ENCODE measurements around the gene CCDC71L.

CCDC71L gene

DNA sequence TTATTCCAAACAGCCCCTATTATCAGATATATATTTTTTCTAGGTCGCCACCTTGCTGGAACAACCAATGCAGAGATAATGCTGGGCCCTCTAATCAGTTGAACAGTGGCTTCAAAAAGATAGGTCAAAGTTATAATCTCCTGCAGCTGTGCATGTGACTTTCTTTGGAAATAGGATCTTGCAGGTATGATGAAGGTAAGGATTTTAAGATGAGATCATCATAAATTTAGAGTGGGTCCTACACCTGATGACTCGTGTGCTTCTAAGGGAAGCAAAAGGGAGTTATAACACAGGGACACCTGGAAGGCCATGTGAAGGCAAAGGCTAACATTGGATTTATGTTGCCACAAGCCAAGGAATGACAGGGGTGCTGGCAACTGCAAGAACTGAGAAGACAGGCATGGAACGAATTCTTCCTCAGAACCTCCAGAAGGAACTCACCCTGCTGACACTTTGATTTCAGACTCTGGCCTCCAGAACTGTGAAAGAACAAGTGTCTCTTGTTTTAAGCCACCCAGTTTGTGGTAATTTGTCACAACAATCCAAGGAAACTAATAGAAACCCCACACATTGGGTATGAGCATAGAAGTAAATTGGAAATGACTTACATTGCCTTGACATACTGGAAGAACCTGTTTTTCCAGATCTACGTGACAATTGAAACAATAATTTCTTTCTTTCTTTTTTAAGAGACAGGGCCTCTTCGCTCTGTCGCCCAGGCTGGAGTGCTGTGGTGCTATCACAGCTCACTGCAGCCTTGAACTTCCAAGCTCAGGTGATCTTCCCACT, 34.4 kb downstream of the CCDC71L start:
- no peak overlapping the region for H3K4me3 ChIP-seq (ENCODE audit: low read length)

DNA sequence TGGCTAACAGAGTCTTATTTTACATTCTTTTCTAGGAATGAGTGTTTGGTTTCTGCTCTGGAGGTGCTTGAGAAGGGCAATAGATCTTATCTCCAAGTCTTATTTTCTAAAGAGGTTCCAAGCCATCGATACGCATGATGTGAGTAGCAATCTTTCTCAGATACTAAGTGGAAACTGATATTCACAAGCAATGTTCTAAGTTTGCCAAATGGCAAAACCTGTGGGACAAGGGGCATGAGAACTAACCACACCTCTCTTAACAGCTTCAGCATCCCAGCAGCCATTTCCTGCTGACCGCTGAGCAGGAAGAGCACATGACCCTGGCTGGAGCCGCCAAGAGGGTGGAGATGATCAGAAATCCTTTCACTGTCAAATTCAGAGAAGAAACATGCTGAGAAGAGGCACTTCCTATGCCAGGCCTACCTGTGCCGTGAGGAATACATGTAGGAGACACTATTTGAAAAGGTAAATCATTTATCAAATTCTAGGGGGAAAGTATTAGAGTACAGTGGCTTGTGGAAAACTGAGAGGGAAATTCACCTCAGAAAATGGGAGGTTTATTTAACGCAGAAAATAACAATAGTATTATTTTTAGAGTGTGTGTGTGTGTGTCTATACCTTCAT, 35.2 kb downstream of the CCDC71L start:
- H3K4me3 ChIP-seq (ENCODE audit: low read length), result no peak overlapping the region
- peaks cover 3% of the 10 kb centered on the region for H3K9me3 ChIP-seq (ENCODE audit: low read length)
- H3K36me3 ChIP-seq (ENCODE audit: insufficient read depth, low read length), result no peaks in the 10 kb centered on the region
- no peaks in the 10 kb centered on the region for H3K4me1 ChIP-seq (ENCODE audit: insufficient read depth, low read length)
- H2AFZ ChIP-seq (ENCODE audit: low read depth, low read length), result no peak overlapping the region
- H3K27me3 ChIP-seq (ENCODE audit: insufficient read depth, low read length), result peaks cover 5% of the 10 kb centered on the region

More for the DNA sequence above, 34.4 kb downstream of the CCDC71L start:
- H2AFZ ChIP-seq (ENCODE audit: low read depth, low read length), result no peak overlapping the region
- peaks cover 3% of the 10 kb centered on the region for H3K9me3 ChIP-seq (ENCODE audit: low read length)
- H3K36me3 ChIP-seq (ENCODE audit: insufficient read depth, low read length), result no peaks in the 10 kb centered on the region
- H3K4me1 ChIP-seq (ENCODE audit: insufficient read depth, low read length), result no peaks in the 10 kb centered on the region
- H3K27me3 ChIP-seq (ENCODE audit: insufficient read depth, low read length), result peaks cover 9% of the 10 kb centered on the region

DNA sequence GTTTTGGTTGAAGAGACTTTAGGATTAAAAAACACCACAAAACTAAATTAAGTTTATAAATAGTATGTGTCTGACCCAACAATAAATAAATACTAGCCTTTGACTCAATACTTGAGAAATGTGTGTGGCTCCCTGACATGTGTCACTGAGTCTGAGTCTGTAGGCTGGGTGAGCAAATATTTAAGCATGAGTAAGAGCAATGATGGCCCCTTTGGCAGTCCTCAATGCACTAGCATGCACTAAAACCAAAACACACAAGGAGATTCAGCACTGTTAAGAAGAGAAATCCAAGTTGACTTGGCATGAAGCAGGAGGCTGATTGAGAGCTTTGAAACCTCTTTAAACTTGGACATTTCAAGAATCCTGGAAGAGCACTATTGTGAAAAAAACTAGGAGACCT, 37.1 kb downstream of the CCDC71L start:
- Histone ChIP-seq H2AFZ (ENCODE audit: low read depth, low read length) (no peak overlapping the region), H3K27me3 (ENCODE audit: insufficient read depth, low read length) (no peaks in the 10 kb centered on the region), H3K4me3 (ENCODE audit: low read length) (no peak overlapping the region), H3K9me3 (ENCODE audit: low read length) (peaks cover 3% of the 10 kb centered on the region), H3K4me1 (ENCODE audit: insufficient read depth, low read length) (no peaks in the 10 kb centered on the region), H3K36me3 (ENCODE audit: insufficient read depth, low read length) (no peaks in the 10 kb centered on the region)

DNA sequence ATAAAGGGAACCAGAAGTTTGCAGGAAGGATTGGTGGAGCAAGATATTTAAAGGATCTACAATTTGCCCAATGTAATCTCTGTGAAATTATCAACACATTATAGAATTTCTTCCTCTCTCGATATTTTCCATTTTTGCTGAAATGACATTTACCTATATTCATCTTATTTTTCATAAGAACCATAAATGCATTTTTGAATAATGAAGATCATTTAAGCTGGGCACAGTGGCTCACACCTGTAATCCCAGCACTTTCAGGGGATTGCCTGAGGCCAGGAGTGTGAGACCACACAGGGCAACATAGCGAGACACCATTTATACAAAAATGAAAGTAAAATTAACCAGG, 37.7 kb downstream of the CCDC71L start:
- no peak overlapping the region for H2AFZ ChIP-seq (ENCODE audit: low read depth, low read length)
- peaks cover 3% of the 10 kb centered on the region for H3K9me3 ChIP-seq (ENCODE audit: low read length)
- no peaks in the 10 kb centered on the region for H3K27me3 ChIP-seq (ENCODE audit: insufficient read depth, low read length)
- H3K36me3 ChIP-seq (ENCODE audit: insufficient read depth, low read length), result no peaks in the 10 kb centered on the region
- no peak overlapping the region for H3K4me3 ChIP-seq (ENCODE audit: low read length)
- no peaks in the 10 kb centered on the region for H3K4me1 ChIP-seq (ENCODE audit: insufficient read depth, low read length)

DNA sequence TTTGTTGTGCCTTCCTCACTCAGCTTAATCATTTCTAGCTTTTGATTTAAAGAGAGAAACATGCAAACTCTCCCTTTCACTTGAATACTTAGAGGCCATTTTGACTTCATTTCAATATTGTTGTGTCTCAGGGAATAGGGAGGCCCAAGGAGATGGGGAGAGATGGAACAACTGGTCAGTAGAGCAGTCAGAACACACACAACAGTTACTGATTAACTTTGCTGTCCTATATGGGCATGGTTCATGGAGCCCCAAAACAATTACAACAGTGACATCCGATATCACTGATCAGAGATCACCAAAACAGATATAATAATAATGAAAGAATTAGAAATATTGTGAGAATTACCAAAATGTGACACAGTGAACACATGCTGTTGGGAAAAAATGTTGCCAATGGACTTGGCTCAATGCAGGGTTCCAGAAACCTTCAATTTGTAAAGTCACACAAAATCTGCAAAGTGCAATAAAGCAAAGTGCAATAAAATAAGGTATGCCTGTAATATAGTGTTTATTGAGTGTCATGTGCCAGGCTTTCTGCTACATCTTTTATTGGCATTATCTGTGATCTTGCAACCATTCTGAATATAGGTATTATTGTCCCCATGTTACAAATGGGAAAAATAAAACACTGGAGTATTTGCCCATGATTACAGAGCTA, 38.2 kb downstream of the CCDC71L start:
- Histone ChIP-seq H3K4me1 (ENCODE audit: insufficient read depth, low read length) (no peaks in the 10 kb centered on the region), H3K9me3 (ENCODE audit: low read length) (peaks cover 3% of the 10 kb centered on the region), H3K4me3 (ENCODE audit: low read length) (no peak overlapping the region), H2AFZ (ENCODE audit: low read depth, low read length) (no peak overlapping the region), H3K36me3 (ENCODE audit: insufficient read depth, low read length) (no peaks in the 10 kb centered on the region), H3K27me3 (ENCODE audit: insufficient read depth, low read length) (no peaks in the 10 kb centered on the region)

DNA sequence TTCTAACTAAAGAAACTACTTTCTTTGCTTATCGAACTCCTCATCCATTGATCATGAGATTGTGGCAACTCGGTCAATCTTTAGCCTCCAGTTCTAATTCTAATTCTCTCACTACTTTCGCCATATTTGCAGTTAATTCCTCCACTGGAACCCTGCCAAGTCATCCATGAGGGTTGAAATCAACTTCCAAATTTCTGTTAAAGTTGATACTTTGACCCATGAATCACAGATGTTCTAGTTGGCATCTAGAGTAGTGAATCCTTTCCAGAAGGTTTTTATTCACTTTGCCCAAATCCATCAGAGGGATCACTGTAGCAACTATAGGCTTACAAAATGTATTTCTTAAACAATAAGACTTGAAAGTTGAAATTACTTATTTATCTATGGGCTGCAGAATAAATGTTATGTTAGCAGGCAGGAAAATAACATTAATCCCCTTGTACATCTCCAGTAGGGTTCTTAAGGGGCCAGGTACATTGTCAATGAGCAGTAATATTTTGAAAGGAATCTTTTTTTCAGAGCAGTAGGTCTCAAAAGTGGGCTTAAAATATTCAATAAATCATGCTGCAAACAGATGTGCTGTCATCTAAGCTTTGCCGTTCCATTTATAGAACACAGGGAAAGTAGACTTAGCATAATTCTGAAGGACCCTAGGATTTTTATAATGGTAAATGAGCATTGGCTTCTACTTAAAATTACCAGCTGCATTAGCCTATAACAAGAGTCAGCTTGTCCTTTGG, 39.4 kb downstream of the CCDC71L start:
- Histone ChIP-seq H3K27me3 (ENCODE audit: insufficient read depth, low read length) (no peaks in the 10 kb centered on the region), H3K9me3 (ENCODE audit: low read length) (peaks cover 3% of the 10 kb centered on the region), H3K36me3 (ENCODE audit: insufficient read depth, low read length) (no peaks in the 10 kb centered on the region), H2AFZ (ENCODE audit: low read depth, low read length) (no peak overlapping the region), H3K4me3 (ENCODE audit: low read length) (no peak overlapping the region), H3K4me1 (ENCODE audit: insufficient read depth, low read length) (no peaks in the 10 kb centered on the region)

DNA sequence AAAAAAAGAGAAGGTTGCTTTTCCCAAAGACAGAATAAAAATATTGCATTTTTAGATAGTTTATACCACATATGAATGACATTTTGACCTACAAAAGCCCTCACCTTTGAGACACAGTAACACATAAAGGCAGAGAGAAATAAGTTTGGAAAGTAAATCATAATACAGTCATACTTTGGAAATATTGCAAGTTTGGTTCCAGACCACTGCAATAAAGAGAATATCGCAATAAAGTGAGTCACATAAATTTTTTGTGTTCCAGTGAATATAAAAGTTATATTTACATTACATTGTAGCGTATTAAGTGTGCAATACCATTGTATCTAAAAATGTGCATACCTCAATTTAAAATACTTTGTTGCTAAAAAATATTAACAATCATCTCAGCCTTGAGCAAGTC, 40.3 kb downstream of the CCDC71L start:
- Histone ChIP-seq H3K9me3 (ENCODE audit: low read length) (peaks cover 3% of the 10 kb centered on the region), H3K4me3 (ENCODE audit: low read length) (no peak overlapping the region), H3K4me1 (ENCODE audit: insufficient read depth, low read length) (no peaks in the 10 kb centered on the region), H3K36me3 (ENCODE audit: insufficient read depth, low read length) (no peaks in the 10 kb centered on the region), H2AFZ (ENCODE audit: low read depth, low read length) (no peak overlapping the region), H3K27me3 (ENCODE audit: insufficient read depth, low read length) (no peaks in the 10 kb centered on the region)

DNA sequence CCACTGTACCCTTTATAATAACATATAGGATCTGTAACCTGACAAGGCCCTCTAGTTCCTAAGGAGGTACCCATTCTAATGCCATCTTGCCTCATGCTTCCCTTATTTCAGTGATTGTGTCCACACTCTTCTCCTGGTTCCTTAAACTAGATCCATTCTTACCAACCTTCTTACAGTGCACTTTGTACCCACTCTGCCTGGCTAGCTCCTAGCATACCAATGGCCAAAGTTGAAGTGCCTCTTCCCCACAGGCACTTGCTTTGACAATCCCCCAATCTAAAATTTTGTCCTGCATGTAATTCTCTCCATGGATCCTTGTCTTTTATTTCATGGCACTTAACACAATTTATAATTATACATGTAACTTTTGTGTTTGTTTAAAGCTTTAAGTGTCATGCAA, 40.9 kb downstream of the CCDC71L start:
- H2AFZ ChIP-seq (ENCODE audit: low read depth, low read length), result no peak overlapping the region
- no peaks in the 10 kb centered on the region for H3K36me3 ChIP-seq (ENCODE audit: insufficient read depth, low read length)
- no peaks in the 10 kb centered on the region for H3K27me3 ChIP-seq (ENCODE audit: insufficient read depth, low read length)
- no peak overlapping the region for H3K4me3 ChIP-seq (ENCODE audit: low read length)
- H3K9me3 ChIP-seq (ENCODE audit: low read length), result peaks cover 3% of the 10 kb centered on the region
- H3K4me1 ChIP-seq (ENCODE audit: insufficient read depth, low read length), result no peaks in the 10 kb centered on the region

DNA sequence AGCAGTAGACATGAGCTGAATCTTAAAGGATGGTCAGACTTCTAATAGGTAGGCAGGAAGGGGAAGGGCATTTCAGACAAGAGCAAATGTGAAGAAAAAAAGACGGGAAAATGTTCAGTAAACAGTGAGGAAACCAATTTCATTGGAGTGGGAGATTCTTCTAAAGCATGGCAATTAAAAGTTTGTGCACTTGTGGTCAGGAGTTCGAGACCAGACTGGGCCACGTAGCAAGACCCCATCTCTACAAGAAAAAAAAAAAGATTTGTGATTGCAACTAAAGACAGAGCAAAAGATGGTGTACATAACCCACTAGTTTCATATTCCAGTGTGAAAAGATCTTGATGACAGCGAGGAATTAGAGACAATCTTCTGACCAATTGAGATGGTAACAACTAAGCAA, 41.7 kb downstream of the CCDC71L start:
- H2AFZ ChIP-seq (ENCODE audit: low read depth, low read length), result no peak overlapping the region
- H3K9me3 ChIP-seq (ENCODE audit: low read length), result peaks cover 3% of the 10 kb centered on the region
- no peaks in the 10 kb centered on the region for H3K36me3 ChIP-seq (ENCODE audit: insufficient read depth, low read length)
- H3K27me3 ChIP-seq (ENCODE audit: insufficient read depth, low read length), result no peaks in the 10 kb centered on the region
- H3K4me3 ChIP-seq (ENCODE audit: low read length), result no peak overlapping the region
- H3K4me1 ChIP-seq (ENCODE audit: insufficient read depth, low read length), result no peaks in the 10 kb centered on the region

DNA sequence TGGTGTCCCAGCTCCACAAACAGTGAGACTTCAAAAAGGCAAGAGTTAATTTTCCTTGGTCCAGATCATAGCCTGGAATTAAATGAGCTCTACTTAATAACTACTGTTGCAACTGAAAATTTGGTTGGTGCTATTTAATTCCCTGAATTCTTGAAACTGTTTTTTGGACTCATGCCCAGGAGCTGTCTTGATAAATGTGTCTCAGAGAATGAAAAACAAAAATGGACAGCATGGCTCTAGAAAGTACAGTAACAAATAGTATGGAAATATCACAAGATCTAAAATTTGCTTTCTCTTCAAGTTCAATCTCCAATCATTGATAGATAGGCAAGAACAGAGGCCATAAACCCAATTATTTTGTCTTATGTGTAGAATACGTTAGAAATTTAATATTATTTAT, 42.5 kb downstream of the CCDC71L start:
- no peaks in the 10 kb centered on the region for H3K27me3 ChIP-seq (ENCODE audit: insufficient read depth, low read length)
- H3K36me3 ChIP-seq (ENCODE audit: insufficient read depth, low read length), result no peaks in the 10 kb centered on the region
- H3K9me3 ChIP-seq (ENCODE audit: low read length), result peaks cover 3% of the 10 kb centered on the region
- H2AFZ ChIP-seq (ENCODE audit: low read depth, low read length), result no peak overlapping the region
- H3K4me1 ChIP-seq (ENCODE audit: insufficient read depth, low read length), result no peaks in the 10 kb centered on the region
- H3K4me3 ChIP-seq (ENCODE audit: low read length), result no peak overlapping the region

DNA sequence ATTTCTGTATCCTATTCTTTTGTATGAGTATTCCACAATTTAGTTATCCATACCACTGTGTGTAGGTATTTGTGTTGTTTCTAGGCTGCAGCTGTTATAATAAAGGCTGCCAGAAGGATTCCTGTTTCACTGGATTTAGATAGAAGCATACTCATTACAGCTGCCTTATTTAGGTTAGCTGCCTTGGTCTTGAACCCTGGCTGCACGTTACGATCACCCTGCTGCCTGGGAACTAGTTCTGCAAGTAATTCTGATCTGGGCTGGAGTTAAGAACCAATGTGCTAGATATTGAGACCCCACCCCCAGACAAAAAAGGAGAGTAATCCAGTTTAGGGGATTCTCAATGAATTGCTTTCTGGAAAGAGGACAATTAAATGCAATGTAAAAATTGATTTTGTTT, 43.1 kb downstream of the CCDC71L start:
- H3K4me1 ChIP-seq (ENCODE audit: insufficient read depth, low read length), result no peaks in the 10 kb centered on the region
- no peaks in the 10 kb centered on the region for H3K27me3 ChIP-seq (ENCODE audit: insufficient read depth, low read length)
- H2AFZ ChIP-seq (ENCODE audit: low read depth, low read length), result no peak overlapping the region
- H3K4me3 ChIP-seq (ENCODE audit: low read length), result no peak overlapping the region
- no peaks in the 10 kb centered on the region for H3K36me3 ChIP-seq (ENCODE audit: insufficient read depth, low read length)
- H3K9me3 ChIP-seq (ENCODE audit: low read length), result peaks cover 3% of the 10 kb centered on the region

DNA sequence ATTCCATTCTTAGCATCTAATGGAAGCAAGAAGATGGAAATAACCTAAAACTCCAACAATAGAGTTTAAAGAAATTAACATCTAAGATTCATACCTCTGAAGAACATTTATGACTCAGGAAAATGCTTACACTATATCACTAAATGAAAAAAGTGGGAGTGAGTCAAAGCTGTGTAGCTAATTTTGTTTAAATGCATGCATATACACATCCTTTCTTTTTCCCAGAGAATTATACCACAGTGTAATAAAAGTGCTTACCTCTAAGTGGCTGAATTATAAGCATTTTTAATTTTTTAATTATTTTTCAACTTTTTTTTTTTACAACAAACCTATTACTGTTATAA, 44.3 kb downstream of the CCDC71L start:
- no peaks in the 10 kb centered on the region for H3K36me3 ChIP-seq (ENCODE audit: insufficient read depth, low read length)
- no peaks in the 10 kb centered on the region for H3K4me1 ChIP-seq (ENCODE audit: insufficient read depth, low read length)
- H2AFZ ChIP-seq (ENCODE audit: low read depth, low read length), result no peak overlapping the region
- peaks cover 3% of the 10 kb centered on the region for H3K9me3 ChIP-seq (ENCODE audit: low read length)
- no peaks in the 10 kb centered on the region for H3K27me3 ChIP-seq (ENCODE audit: insufficient read depth, low read length)
- H3K4me3 ChIP-seq (ENCODE audit: low read length), result no peak overlapping the region
